Hepatocyte (in vitro differentiated cells): ENCODE results near the gene TUFM. TPM values are rescaled to one million over a fixed set of nuclear protein-coding genes. Genes with fewer than 3 reads are reported as not detected.
A peak's percentile ranks its signal among the peaks of the same experiment; 100 is the strongest.

ENCODE experiments used
- DNase-seq: peaks from one replicate; pipeline ENCODE4 v3.0.0-alpha.2; 2016; ENCODE audit warnings: low spot score
- H2AFZ ChIP-seq: fragments of 200-600 bp; sonication (generic); 2 replicates; pipeline ENCODE4 v1.6.0; 2016; ENCODE audit warnings: antibody characterized with exemption, mild to moderate bottlenecking
- H3K27ac ChIP-seq: fragments of 200-600 bp; sonication (generic); 2 replicates; pipeline ENCODE4 v1.5.1; 2016; ENCODE audit warnings: mild to moderate bottlenecking
- H3K27me3 ChIP-seq: fragments of 200-600 bp; sonication (generic); 2 replicates; pipeline ENCODE4 v1.6.1; 2016
- H3K36me3 ChIP-seq: fragments of 200-600 bp; sonication (generic); replicated peaks from 2 replicates; pipeline ENCODE4 v1.5.1; 2016; ENCODE audit warnings: low read depth; ENCODE audit not compliant: insufficient read depth
- H3K4me1 ChIP-seq: fragments of 200-600 bp; sonication (generic); 2 replicates; pipeline ENCODE4 v1.5.1; 2016; ENCODE audit warnings: mild to moderate bottlenecking, moderate library complexity; ENCODE audit not compliant: insufficient read depth
- H3K4me2 ChIP-seq: fragments of 200-600 bp; sonication (generic); 2 replicates; pipeline ENCODE4 v1.6.0; 2016
- H3K4me3 ChIP-seq: fragments of 200-600 bp; sonication (generic); 2 replicates; pipeline ENCODE4 v1.5.1; 2016; ENCODE audit warnings: mild to moderate bottlenecking
- H3K79me2 ChIP-seq: fragments of 200-600 bp; sonication (generic); 2 replicates; pipeline ENCODE4 v1.6.0; 2017; ENCODE audit warnings: mild to moderate bottlenecking
- H3K9me2 ChIP-seq: fragments of 200-600 bp; sonication (generic); replicated peaks from 2 replicates; pipeline ENCODE4 v1.6.0; 2017; ENCODE audit warnings: mild to moderate bottlenecking; ENCODE audit not compliant: insufficient read depth
- H3K9me3 ChIP-seq: fragments of 200-600 bp; sonication (generic); 2 replicates; pipeline ENCODE4 v1.5.1; 2016; ENCODE audit warnings: low read depth, mild to moderate bottlenecking
- H4K20me1 ChIP-seq: fragments of 200-600 bp; sonication (generic); 2 replicates; pipeline ENCODE4 v1.6.0; 2016; ENCODE audit warnings: mild to moderate bottlenecking; ENCODE audit not compliant: insufficient read depth, poor library complexity, severe bottlenecking
- EZH2 ChIP-seq: fragments of 200-600 bp; sonication (generic); IDR thresholded peaks from 2 replicates; pipeline ENCODE4 v1.6.1; 2016; ENCODE audit warnings: antibody characterized with exemption, mild to moderate bottlenecking, borderline replicate concordance
- EZH2phosphoT487 ChIP-seq: fragments of 200-600 bp; sonication (generic); IDR thresholded peaks from one replicate; pipeline ENCODE4 v1.6.1; 2018; ENCODE audit warnings: antibody characterized with exemption, mild to moderate bottlenecking, low read depth, moderate library complexity; ENCODE audit not compliant: unreplicated experiment, severe bottlenecking
- WGBS: methylation state at CpG from one replicate; pipeline ENCODE4 v1.1.6; 2016; ENCODE audit warnings: low lambda C conversion rate; ENCODE audit errors: missing lambda C conversion rate; 5-methylcytosine and 5-hydroxymethylcytosine counted together
- polyA plus RNA-seq: library from polyadenylated mRNA; unstranded; fragments of >200 nt; fragmentation: Nextera tagmentation; extraction: Ambion mirVana; gene quantifications from 2 replicates; pipeline ENCODE4 v1.2.1, GENCODE V29; 2016
- total RNA-seq: library from RNA; depleted of rRNA; stranded (reverse); fragments of >200 nt; gene quantifications from 2 replicates; pipeline ENCODE4 v1.2.3, GENCODE V29; 2014
- TF ChIP-seq, protein P1 (sequence below): fragments of 200-600 bp; sonication (generic); IDR thresholded peaks from 2 replicates; pipeline ENCODE4 v1.5.1; 2016; ENCODE audit warnings: antibody characterized with exemption, mild to moderate bottlenecking; ENCODE audit not compliant: poor library complexity

The TUFM gene
- total and polyA plus RNA-seq, 2 experiments from 2014 or later: 107 to 244 TPM

DNA sequence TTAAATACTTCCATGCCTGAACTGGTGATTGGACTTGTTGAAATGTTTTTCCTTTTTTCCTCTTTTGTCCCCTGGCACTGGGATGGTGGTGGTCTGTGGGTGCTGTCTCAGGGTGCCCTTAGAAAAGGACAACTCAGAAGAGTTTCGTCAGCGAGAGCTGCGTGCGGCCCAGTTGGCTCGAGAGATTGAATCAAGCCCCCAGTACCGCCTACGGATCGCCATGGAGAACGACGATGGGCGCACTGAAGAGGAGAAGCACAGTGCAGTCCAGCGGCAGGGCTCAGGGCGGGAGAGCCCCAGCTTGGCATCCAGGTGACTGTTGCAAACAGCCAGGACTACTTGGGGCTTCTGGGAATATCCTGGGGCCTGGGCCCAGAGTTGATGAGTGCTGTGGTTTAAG is 16.4 kb downstream of the TUFM start:
- Histone ChIP-seq H3K36me3 (peaks cover 8% of the 10 kb centered on the region), H3K27ac (no peak overlapping the region), H3K79me2 (peaks cover 73% of the 10 kb centered on the region), H3K27me3 (no peaks in the 10 kb centered on the region), H3K4me2 (no peak overlapping the region), H2AFZ (no peak overlapping the region), H3K9me3 (no peaks in the 10 kb centered on the region), H3K9me2 (no peaks in the 10 kb centered on the region), H3K4me3 (no peak overlapping the region), H4K20me1 (peaks cover 55% of the 10 kb centered on the region), H3K4me1 (peaks cover 13% of the 10 kb centered on the region)
- DNase-seq: no peak
- 98% methylated on average over 13 of the region's 13 CpGs for WGBS
- TF ChIP-seq EZH2phosphoT487: no peak
- TF ChIP-seq EZH2: no peak
- TF ChIP-seq, protein P1, sequence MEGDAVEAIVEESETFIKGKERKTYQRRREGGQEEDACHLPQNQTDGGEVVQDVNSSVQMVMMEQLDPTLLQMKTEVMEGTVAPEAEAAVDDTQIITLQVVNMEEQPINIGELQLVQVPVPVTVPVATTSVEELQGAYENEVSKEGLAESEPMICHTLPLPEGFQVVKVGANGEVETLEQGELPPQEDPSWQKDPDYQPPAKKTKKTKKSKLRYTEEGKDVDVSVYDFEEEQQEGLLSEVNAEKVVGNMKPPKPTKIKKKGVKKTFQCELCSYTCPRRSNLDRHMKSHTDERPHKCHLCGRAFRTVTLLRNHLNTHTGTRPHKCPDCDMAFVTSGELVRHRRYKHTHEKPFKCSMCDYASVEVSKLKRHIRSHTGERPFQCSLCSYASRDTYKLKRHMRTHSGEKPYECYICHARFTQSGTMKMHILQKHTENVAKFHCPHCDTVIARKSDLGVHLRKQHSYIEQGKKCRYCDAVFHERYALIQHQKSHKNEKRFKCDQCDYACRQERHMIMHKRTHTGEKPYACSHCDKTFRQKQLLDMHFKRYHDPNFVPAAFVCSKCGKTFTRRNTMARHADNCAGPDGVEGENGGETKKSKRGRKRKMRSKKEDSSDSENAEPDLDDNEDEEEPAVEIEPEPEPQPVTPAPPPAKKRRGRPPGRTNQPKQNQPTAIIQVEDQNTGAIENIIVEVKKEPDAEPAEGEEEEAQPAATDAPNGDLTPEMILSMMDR: no peak

DNA sequence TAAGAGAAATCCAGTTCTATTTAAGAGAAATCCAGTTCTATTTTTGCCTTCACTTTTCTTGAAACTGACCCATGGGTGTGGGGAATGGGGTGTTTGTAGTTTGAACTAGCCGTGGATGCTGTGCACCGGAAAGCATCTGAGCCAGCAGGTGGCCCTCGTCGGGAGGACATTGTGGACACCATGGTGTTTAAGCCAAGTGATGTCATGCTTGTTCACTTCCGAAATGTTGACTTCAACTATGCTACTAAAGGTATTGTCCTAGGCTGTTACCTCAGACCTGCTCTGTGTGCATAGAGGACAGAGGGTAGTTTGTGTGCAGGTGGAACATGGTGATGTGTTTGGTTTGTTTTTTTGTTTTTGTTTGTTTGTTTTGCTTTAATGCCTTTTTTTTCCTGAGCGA is 20.0 kb downstream of the TUFM start:
- Histone ChIP-seq H3K4me1 (peaks cover 22% of the 10 kb centered on the region), H3K79me2 (peaks cover 80% of the 10 kb centered on the region), H3K27ac (no peak overlapping the region), H4K20me1 (peaks cover 44% of the 10 kb centered on the region), H3K36me3 (peaks cover 3% of the 10 kb centered on the region), H3K4me3 (no peak overlapping the region), H2AFZ (no peak overlapping the region), H3K4me2 (peak overlapping the region; percentile 80), H3K27me3 (no peaks in the 10 kb centered on the region), H3K9me2 (no peaks in the 10 kb centered on the region), H3K9me3 (no peaks in the 10 kb centered on the region)
- 77% methylated on average over 6 of the region's 6 CpGs for WGBS
- no peak for TF ChIP-seq EZH2phosphoT487
- TF ChIP-seq EZH2: no peak
- TF ChIP-seq, protein P1: no peak
- no peak for DNase-seq

DNA sequence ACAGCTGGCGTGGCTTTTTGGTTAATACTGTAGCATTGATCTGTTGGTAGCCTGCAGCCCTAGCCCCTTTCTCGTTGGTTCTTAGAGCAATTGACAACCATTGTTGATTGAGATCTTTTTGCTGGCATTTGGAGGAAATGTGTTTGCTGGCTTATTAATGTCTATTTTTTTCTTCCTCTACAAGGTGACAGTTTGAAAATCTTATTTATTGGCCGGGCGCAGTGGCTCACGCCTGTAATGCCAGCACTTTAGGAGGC is 21.5 kb downstream of the TUFM start:
- Histone ChIP-seq H3K27me3 (no peaks in the 10 kb centered on the region), H3K9me2 (no peaks in the 10 kb centered on the region), H2AFZ (no peak overlapping the region), H3K4me2 (peak overlapping the region; percentile 80), H3K36me3 (no peaks in the 10 kb centered on the region), H4K20me1 (peaks cover 34% of the 10 kb centered on the region), H3K4me3 (peak overlapping the region; percentile 74), H3K4me1 (peaks cover 22% of the 10 kb centered on the region), H3K79me2 (peaks cover 73% of the 10 kb centered on the region), H3K9me3 (no peaks in the 10 kb centered on the region), H3K27ac (peak overlapping the region; percentile 100)
- TF ChIP-seq EZH2phosphoT487 (no peak), EZH2 (no peak)
- TF ChIP-seq, protein P1: no peak
- WGBS: 29% methylated on average over 5 of the region's 5 CpGs
- no peak for DNase-seq
